Non-pigmented ciliary epithelial cell (primary cell): Measurements from ENCODE around the gene CSF1R.
A peak's percentile ranks its signal among the peaks of the same experiment; 100 is the strongest.

Experiments used
- DNase-seq: peaks from one replicate; pipeline ENCODE4 v3.0.0-alpha.2; 2010; ENCODE audit warnings: low read depth

Gene CSF1R

GRCh38 chr5:150024346-150024984, 61.9 kb downstream of the CSF1R start:
- no peak for DNase-seq

GRCh38 chr5:150023136-150023535, 63.2 kb downstream of the CSF1R start:
- no peak for DNase-seq

- DNase-seq: no peak
Measured at GRCh38 chr5:150022681-150023080, 63.7 kb downstream of the CSF1R start.

- peak; percentile 83 for DNase-seq
Measured at GRCh38 chr5:150022158-150022531, 64.2 kb downstream of the CSF1R start.

GRCh38 chr5:150021491-150022157, 64.7 kb downstream of the CSF1R start:
- no peak for DNase-seq

- DNase-seq: no peak
Measured at GRCh38 chr5:150020249-150020648, 66.1 kb downstream of the CSF1R start.

- peak; percentile 32 for DNase-seq
Measured at GRCh38 chr5:150017226-150018005, 68.9 kb downstream of the CSF1R start.

GRCh38 chr5:150016537-150016936, 69.8 kb downstream of the CSF1R start:
- no peak for DNase-seq

GRCh38 chr5:150015415-150015814, 70.9 kb downstream of the CSF1R start:
- DNase-seq: no peak

- no peak for DNase-seq
Measured at GRCh38 chr5:150014456-150014855, 71.9 kb downstream of the CSF1R start.

GRCh38 chr5:150013931-150014330, 72.4 kb downstream of the CSF1R start:
- no peak for DNase-seq

- no peak for DNase-seq
Measured at GRCh38 chr5:150009671-150010387, 76.5 kb downstream of the CSF1R start.

- DNase-seq: no peak
Measured at GRCh38 chr5:150007050-150007449, 79.3 kb downstream of the CSF1R start.

- no peak for DNase-seq
Measured at GRCh38 chr5:150006318-150006717, 80.0 kb downstream of the CSF1R start.
